AG04450 (cell line): Measurements from ENCODE around the gene SCYL1. TPM values are rescaled to one million over a fixed set of nuclear protein-coding genes. Genes with fewer than 3 reads are reported as not detected.

Experiments used
- CTCF ChIA-PET: fragments of 300-600, 350-600 bp; formaldehyde crosslinking; extraction: SDS; loops from one replicate; lab custom pipeline; 2022; ENCODE audit warnings: antibody characterized with exemption, inconsistent platforms; lab: Charles Lee
- POLR2A ChIA-PET: fragments of 350-600 bp; formaldehyde crosslinking; extraction: SDS; loops from one replicate; lab custom pipeline; 2021; ENCODE audit warnings: antibody characterized with exemption, inconsistent platforms; lab: Yijun Ruan, JAX
- DNase-seq: peaks from one replicate; pipeline ENCODE4 v3.0.0-alpha.2; 2011; ENCODE audit warnings: low read depth, low spot score
- H3K27ac ChIP-seq: one replicate; pipeline ENCODE4 v1.5.1; 2012; ENCODE audit warnings: low read depth, low read length, control low read depth
- H3K27me3 ChIP-seq: one replicate; pipeline ENCODE4 v1.6.0; 2012; ENCODE audit warnings: low read length; ENCODE audit not compliant: control insufficient read depth, insufficient read depth
- H3K4me3 ChIP-seq: 2 replicates; pipeline ENCODE4 v1.5.1; 2011; ENCODE audit warnings: mild to moderate bottlenecking, low read depth, low read length, control low read depth
- H3K9me3 ChIP-seq: 2 replicates; pipeline ENCODE4 v1.5.1; 2012; ENCODE audit warnings: low read length; ENCODE audit not compliant: control insufficient read depth, insufficient read depth
- polyA plus RNA-seq: library from polyadenylated mRNA; depleted of rRNA; stranded (reverse); fragments of >200 nt; gene quantifications from 2 replicates; pipeline ENCODE4 v1.2.3, GENCODE V29; 2011
- TF ChIP-seq, protein P1 (sequence below): IDR thresholded peaks from 2 replicates; pipeline ENCODE4 v1.5.1; 2011; ENCODE audit warnings: low read depth, low read length, control low read depth, inconsistent platforms

The SCYL1 gene
- polyA plus RNA-seq, 1 experiment: 60.9 TPM

DNA sequence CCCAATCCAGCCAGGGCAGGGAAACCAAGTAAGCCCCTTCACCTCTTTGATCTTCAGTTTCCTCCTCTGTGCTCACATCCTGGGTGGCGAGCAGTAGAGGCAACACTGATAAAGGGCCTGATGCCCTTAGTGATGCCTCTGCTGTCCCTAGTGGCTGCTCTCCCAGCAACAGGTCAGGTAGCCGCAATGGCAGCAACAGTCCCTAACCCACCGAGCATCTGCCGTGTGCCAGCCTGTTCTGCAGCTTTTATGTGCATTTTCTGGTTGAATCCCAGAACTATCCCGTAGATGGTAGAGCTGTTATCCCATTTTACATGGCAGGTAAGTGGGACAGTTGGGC lies 5.2 kb downstream of the SCYL1 start:
- Histone ChIP-seq H3K27ac (no peak overlapping the region), H3K4me3 (no peak overlapping the region), H3K27me3 (no peaks in the 10 kb centered on the region), H3K9me3 (no peaks in the 10 kb centered on the region)
- no peak for DNase-seq
- TF ChIP-seq, protein P1, sequence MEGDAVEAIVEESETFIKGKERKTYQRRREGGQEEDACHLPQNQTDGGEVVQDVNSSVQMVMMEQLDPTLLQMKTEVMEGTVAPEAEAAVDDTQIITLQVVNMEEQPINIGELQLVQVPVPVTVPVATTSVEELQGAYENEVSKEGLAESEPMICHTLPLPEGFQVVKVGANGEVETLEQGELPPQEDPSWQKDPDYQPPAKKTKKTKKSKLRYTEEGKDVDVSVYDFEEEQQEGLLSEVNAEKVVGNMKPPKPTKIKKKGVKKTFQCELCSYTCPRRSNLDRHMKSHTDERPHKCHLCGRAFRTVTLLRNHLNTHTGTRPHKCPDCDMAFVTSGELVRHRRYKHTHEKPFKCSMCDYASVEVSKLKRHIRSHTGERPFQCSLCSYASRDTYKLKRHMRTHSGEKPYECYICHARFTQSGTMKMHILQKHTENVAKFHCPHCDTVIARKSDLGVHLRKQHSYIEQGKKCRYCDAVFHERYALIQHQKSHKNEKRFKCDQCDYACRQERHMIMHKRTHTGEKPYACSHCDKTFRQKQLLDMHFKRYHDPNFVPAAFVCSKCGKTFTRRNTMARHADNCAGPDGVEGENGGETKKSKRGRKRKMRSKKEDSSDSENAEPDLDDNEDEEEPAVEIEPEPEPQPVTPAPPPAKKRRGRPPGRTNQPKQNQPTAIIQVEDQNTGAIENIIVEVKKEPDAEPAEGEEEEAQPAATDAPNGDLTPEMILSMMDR: peak; percentile 36
- ChIA-PET POLR2A (interaction anchor here (0.6 kb wide), 1 partner anchor 161 kb away, joined by 3 read pairs; no protein-coding TSS in a partner anchor), CTCF (interaction anchor here (1.6 to 1.8 kb wide), 2 partner anchors 11 to 64 kb away, joined by 5 to 11 read pairs; no protein-coding TSS in a partner anchor)

DNA sequence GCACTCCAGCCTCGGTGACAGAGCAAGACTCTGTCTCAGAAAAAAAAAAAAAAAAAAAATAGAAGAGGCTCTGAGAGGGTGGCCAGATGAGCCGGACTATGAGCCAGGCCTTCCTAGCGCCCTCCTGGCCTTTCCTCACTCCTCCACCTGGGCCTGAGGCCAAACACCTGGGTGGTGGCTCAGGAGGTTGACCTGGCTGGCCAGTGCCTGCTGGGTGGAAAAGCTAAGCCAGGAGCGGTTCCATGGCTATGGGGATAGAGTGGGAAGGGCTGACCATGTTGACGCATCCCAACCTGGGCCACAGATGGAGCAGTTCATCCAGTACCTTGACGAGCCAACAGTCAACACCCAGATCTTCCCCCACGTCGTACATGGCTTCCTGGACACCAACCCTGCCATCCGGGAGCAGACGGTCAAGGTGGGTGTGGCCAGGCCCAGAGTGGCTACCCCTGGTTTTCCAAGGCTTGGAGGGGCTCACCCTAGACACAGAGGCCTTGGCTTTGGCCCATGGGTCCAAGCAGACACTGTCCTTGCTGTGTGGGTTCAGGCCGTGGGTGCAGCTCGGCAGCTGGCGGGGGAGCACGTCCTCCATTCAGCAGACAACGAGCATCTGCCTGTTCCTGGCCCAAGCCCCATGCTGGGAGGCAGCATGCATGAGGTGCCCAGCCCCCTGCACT lies 7.6 kb downstream of the SCYL1 start:
- ChIA-PET POLR2A (interaction anchor here (2.0 kb wide), 1 partner anchor 8 kb away, joined by 6 read pairs; the partner anchor contains the start of gene SCYL1), CTCF (no interaction called here)
- Histone ChIP-seq H3K4me3 (no peak overlapping the region), H3K27me3 (no peaks in the 10 kb centered on the region), H3K27ac (no peak overlapping the region), H3K9me3 (no peaks in the 10 kb centered on the region)
- TF ChIP-seq, protein P1: no peak
- no peak for DNase-seq

DNA sequence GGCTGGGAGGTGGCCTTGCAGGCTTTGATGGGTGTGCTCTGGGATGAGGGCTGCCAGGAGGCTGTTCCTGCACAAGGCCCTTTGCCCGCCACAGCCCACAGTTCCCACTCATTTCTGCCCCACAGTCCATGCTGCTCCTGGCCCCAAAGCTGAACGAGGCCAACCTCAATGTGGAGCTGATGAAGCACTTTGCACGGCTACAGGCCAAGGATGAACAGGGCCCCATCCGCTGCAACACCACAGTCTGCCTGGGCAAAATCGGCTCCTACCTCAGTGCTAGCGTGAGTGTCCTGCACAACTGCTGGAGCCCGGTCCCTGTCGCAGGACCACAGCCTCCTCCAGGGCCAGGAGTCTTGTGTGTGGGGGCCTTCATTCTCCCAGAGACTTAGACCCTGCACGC lies 10.2 kb downstream of the SCYL1 start:
- ChIA-PET POLR2A (interaction anchor here (0.8 kb wide), 1 partner anchor 27 kb away, joined by 3 read pairs; no protein-coding TSS in a partner anchor), CTCF (interaction anchor here (0.6 kb wide), 1 partner anchor 103 kb away, joined by 3 read pairs; the partner anchor contains the start of gene SIPA1)
- TF ChIP-seq, protein P1: no peak
- Histone ChIP-seq H3K27ac (no peak overlapping the region), H3K9me3 (peaks cover 5% of the 10 kb centered on the region; the same call in 1 of the 2 replicates), H3K4me3 (no peak overlapping the region), H3K27me3 (no peaks in the 10 kb centered on the region)
- DNase-seq: no peak

GRCh38 chr11:65536412-65537295 lies 11.8 kb downstream of the SCYL1 start:
- no peak for DNase-seq

More at GRCh38 chr11:65536412-65537295, 11.8 kb downstream of the SCYL1 start:
- TF ChIP-seq, protein P1: no peak
- Histone ChIP-seq H3K27me3 (no peaks in the 10 kb centered on the region), H3K9me3 (peaks cover 5% of the 10 kb centered on the region; the same call in 1 of the 2 replicates), H3K27ac (no peak overlapping the region), H3K4me3 (no peak overlapping the region)
- ChIA-PET CTCF (interaction anchor here (1.3 kb wide), 1 partner anchor 57 kb away, joined by 4 read pairs; no protein-coding TSS in a partner anchor), POLR2A (interaction anchor here (0.6 to 1.0 kb wide), 5 partner anchors 12 to 82 kb away, joined by 3 to 7 read pairs (median 4); partner anchors contain the start of genes FAM89B, PCNX3 and SCYL1)
